Choroid plexus epithelial cell (primary cell): ENCODE data around the gene NELFB.
A peak's percentile ranks its signal among the peaks of the same experiment; 100 is the strongest.

Experiments
- DNase-seq: peaks from one replicate; pipeline ENCODE4 v3.0.0-alpha.2; 2010; ENCODE audit warnings: low read depth
- H3K4me3 ChIP-seq: 2 replicates; pipeline ENCODE4 v1.5.1; 2011; ENCODE audit warnings: low read depth, mild to moderate bottlenecking, control low read depth, low read length, moderate library complexity
- CTCF ChIP-seq: conservative IDR thresholded peaks from 2 replicates; pipeline ENCODE4 v1.5.1; 2011; ENCODE audit warnings: low read depth, mild to moderate bottlenecking, control low read depth, inconsistent platforms, low read length, moderate library complexity

NELFB gene

DNA sequence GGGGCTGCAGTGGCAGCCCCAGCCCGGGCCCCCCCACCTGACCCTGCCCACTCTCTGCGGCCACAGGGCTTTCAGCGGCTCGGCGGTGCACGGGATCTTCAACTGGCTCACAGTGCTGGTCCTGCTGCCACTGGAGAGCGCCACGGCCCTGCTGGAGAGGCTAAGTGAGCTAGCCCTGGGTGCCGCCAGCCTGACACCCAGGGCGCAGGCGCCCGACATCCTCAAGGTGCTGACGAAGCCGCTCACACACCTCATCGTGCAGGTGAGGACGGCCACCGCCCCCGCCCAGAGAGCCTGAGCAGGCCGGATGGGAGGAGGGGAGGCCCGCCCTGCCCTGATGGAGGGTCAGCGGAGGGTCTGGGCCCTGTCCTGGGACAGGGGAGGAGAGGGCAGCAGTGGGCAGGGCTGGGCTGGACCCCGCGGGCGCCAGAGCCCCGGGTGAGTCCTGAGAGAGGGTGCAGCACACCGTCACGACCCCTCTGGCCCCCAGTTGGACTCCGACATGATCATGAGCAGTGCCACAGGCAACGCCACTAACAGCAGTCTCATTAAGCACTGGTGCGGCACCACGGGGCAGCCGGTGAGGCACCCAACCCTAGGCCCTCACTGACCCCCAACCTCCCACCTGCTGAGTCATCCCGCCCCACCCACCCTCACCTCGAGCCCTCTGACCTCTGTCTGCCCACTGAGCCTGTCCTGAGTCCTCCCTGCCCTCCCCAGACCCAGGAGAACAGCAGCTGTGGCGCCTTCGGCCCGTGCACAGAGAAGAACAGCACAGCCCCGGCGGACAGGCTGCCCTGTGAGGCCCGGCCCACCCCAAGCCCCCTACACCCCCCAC, 21.8 kb upstream of the NELFB start:
- no peak for DNase-seq
- H3K4me3 ChIP-seq: no peak overlapping the region
- TF ChIP-seq CTCF: no peak

DNA sequence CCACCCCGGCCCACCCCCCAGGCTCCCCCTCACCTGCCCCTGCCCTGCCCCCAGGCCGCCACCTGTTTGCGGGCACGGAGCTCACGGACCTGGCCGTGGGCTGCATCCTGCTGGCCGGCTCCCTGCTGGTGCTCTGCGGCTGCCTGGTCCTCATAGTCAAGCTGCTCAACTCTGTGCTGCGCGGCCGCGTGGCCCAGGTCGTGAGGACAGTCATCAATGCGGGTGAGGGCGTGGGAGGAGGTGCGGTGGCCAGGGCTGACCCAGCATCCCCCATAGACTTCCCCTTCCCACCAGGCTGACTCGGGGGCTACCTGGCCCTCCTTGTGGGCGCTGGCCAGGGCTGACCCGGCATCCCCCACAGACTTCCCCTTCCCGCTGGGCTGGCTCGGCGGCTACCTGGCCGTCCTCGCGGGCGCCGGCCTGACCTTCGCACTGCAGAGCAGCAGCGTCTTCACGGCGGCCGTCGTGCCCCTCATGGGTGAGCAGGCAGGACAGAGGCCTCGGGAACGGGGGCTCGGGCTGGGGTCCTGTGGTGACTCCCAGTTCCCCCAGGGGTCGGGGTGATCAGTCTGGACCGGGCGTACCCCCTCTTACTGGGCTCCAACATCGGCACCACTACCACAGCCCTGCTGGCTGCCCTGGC, 21.0 kb upstream of the NELFB start:
- no peak overlapping the region for H3K4me3 ChIP-seq
- DNase-seq: no peak
- no peak for TF ChIP-seq CTCF

- DNase-seq: no peak
- no peak for TF ChIP-seq CTCF
- H3K4me3 ChIP-seq: no peak overlapping the region
These were observed 20.2 kb upstream of the NELFB start for GRCh38 chr9:137234758-137235423.

GRCh38 chr9:137235424-137236237, 19.5 kb upstream of the NELFB start:
- H3K4me3 ChIP-seq: no peak overlapping the region
- TF ChIP-seq CTCF: no peak
- no peak for DNase-seq

- TF ChIP-seq CTCF: peak; percentile 96
- DNase-seq: peak; percentile 81
- H3K4me3 ChIP-seq: no peak overlapping the region
These were observed 18.7 kb upstream of the NELFB start for GRCh38 chr9:137236238-137236935.

DNA sequence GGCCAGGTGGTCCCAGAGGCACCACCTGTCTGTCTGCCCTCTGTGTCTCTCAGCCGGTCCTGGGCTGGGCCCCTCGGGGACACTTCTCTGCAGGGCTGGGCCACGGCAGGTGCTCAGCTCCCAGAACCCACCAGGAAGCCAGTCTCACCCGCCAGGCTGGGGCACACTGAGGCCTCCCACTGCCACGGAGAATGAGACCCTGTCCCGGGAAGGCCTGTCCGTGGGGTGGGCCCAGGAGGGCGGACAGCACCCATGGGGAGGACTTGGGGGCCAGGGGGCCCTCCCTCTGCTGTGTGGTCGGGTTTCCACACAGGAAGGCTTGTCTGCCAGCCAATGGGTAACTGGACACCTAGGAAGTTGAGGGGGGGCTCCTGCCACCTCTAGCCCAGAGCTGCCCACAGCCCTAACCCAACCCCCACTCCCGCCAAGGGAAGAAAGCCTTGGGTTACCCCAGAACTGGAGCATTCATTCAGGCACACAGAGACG, 18.1 kb upstream of the NELFB start:
- H3K4me3 ChIP-seq: no peak overlapping the region
- no peak for DNase-seq
- no peak for TF ChIP-seq CTCF
